Measurements from ENCODE around the gene CCDC175.

CCDC175 gene

GRCh38 chr14:59520224-59520623, 56.4 kb downstream of the CCDC175 start:
- FAIRE-seq (no peak), DNase-seq (ENCODE audit: insufficient read length, low spot score) (no peak)
- no peak for TF ChIP-seq PAX5 (IDR thresholded peaks at IDR 0.05; ENCODE audit: insufficient read depth, low read length, severe bottlenecking)
- TF ChIP-seq POLR2A (IDR thresholded peaks at IDR 0.05; ENCODE audit: low read depth, low read length), result no peak
- TF ChIP-seq POLR2AphosphoS5 (IDR thresholded peaks at IDR 0.05; ENCODE audit: low read depth, low read length), result no peak
- no peak for TF ChIP-seq SPI1 (IDR thresholded peaks at IDR 0.05; ENCODE audit: low read depth, low read length)
- no peak for TF ChIP-seq POU2F2 (IDR thresholded peaks at IDR 0.05; ENCODE audit: low read depth, low read length)
- no peak for TF ChIP-seq TAF1 (IDR thresholded peaks at IDR 0.05; ENCODE audit: low read depth, low read length)

GRCh38 chr14:59511916-59512575, 64.6 kb downstream of the CCDC175 start:
- no peak for TF ChIP-seq SPI1 (IDR thresholded peaks at IDR 0.05; ENCODE audit: low read depth, low read length)
- no peak for TF ChIP-seq POLR2A (IDR thresholded peaks at IDR 0.05; ENCODE audit: low read depth, low read length)
- DNase-seq (ENCODE audit: insufficient read length, low spot score), result peak; percentile 4
- FAIRE-seq, result no peak

- DNase-seq (ENCODE audit: insufficient read length, low spot score), result no peak
- no peak for FAIRE-seq
- TF ChIP-seq SPI1 (IDR thresholded peaks at IDR 0.05; ENCODE audit: low read depth, low read length) (no peak), TAF1 (IDR thresholded peaks at IDR 0.05; ENCODE audit: low read depth, low read length) (no peak), POLR2AphosphoS5 (IDR thresholded peaks at IDR 0.05; ENCODE audit: low read depth, low read length) (no peak), POU2F2 (IDR thresholded peaks at IDR 0.05; ENCODE audit: low read depth, low read length) (no peak)
These were observed 65.6 kb downstream of the CCDC175 start for GRCh38 chr14:59510966-59511365.

- TF ChIP-seq POU2F2 (IDR thresholded peaks at IDR 0.05; ENCODE audit: low read depth, low read length) (no peak), SPI1 (IDR thresholded peaks at IDR 0.05; ENCODE audit: low read depth, low read length) (no peak), PAX5 (IDR thresholded peaks at IDR 0.05; ENCODE audit: insufficient read depth, low read length, severe bottlenecking) (no peak), TAF1 (IDR thresholded peaks at IDR 0.05; ENCODE audit: low read depth, low read length) (no peak), POLR2AphosphoS5 (IDR thresholded peaks at IDR 0.05; ENCODE audit: low read depth, low read length) (no peak), POLR2A (IDR thresholded peaks at IDR 0.05; ENCODE audit: low read depth, low read length) (no peak)
- FAIRE-seq (no peak), DNase-seq (ENCODE audit: insufficient read length, low spot score) (no peak)
These were observed 66.6 kb downstream of the CCDC175 start for GRCh38 chr14:59510001-59510400.

- FAIRE-seq, result no peak
- TF ChIP-seq POU2F2 (IDR thresholded peaks at IDR 0.05; ENCODE audit: low read depth, low read length) (no peak), POLR2AphosphoS5 (IDR thresholded peaks at IDR 0.05; ENCODE audit: low read depth, low read length) (no peak), SPI1 (IDR thresholded peaks at IDR 0.05; ENCODE audit: low read depth, low read length) (no peak), TAF1 (IDR thresholded peaks at IDR 0.05; ENCODE audit: low read depth, low read length) (no peak), POLR2A (IDR thresholded peaks at IDR 0.05; ENCODE audit: low read depth, low read length) (no peak), PAX5 (IDR thresholded peaks at IDR 0.05; ENCODE audit: insufficient read depth, low read length, severe bottlenecking) (no peak)
- DNase-seq (ENCODE audit: insufficient read length, low spot score), result no peak
These were observed 67.5 kb downstream of the CCDC175 start for GRCh38 chr14:59509101-59509500.

- no peak for TF ChIP-seq TAF1 (IDR thresholded peaks at IDR 0.05; ENCODE audit: low read depth, low read length)
- TF ChIP-seq SPI1 (IDR thresholded peaks at IDR 0.05; ENCODE audit: low read depth, low read length), result no peak
- TF ChIP-seq POU2F2 (IDR thresholded peaks at IDR 0.05; ENCODE audit: low read depth, low read length), result no peak
- TF ChIP-seq PAX5 (IDR thresholded peaks at IDR 0.05; ENCODE audit: insufficient read depth, low read length, severe bottlenecking), result no peak
- TF ChIP-seq POLR2A (IDR thresholded peaks at IDR 0.05; ENCODE audit: low read depth, low read length), result no peak
- DNase-seq (ENCODE audit: insufficient read length, low spot score), result no peak
- FAIRE-seq, result no peak
These were observed 68.9 kb downstream of the CCDC175 start for GRCh38 chr14:59507752-59508103.

- FAIRE-seq, result peak; percentile 52
- no peak for TF ChIP-seq POLR2A (IDR thresholded peaks at IDR 0.05; ENCODE audit: low read depth, low read length)
- peak; percentile 36; the same call in 1 of the 2 replicates for TF ChIP-seq POU2F2 (IDR thresholded peaks at IDR 0.05; ENCODE audit: low read depth, low read length)
These were observed 69.4 kb downstream of the CCDC175 start for GRCh38 chr14:59507063-59507751.

GRCh38 chr14:59503256-59503655, 73.4 kb downstream of the CCDC175 start:
- FAIRE-seq, result no peak
- DNase-seq (ENCODE audit: insufficient read length, low spot score), result no peak
- no peak for TF ChIP-seq POLR2A (IDR thresholded peaks at IDR 0.05; ENCODE audit: low read depth, low read length)
- no peak for TF ChIP-seq POLR2AphosphoS5 (IDR thresholded peaks at IDR 0.05; ENCODE audit: low read depth, low read length)
- no peak for TF ChIP-seq POU2F2 (IDR thresholded peaks at IDR 0.05; ENCODE audit: low read depth, low read length)
- TF ChIP-seq PAX5 (IDR thresholded peaks at IDR 0.05; ENCODE audit: insufficient read depth, low read length, severe bottlenecking), result no peak
- TF ChIP-seq TAF1 (IDR thresholded peaks at IDR 0.05; ENCODE audit: low read depth, low read length), result no peak
- no peak for TF ChIP-seq SPI1 (IDR thresholded peaks at IDR 0.05; ENCODE audit: low read depth, low read length)

More at GRCh38 chr14:59507063-59507751, 69.4 kb downstream of the CCDC175 start:
- DNase-seq (ENCODE audit: insufficient read length, low spot score), result peak; percentile 8

GRCh38 chr14:59500732-59501131, 75.9 kb downstream of the CCDC175 start:
- no peak for DNase-seq (ENCODE audit: insufficient read length, low spot score)
- TF ChIP-seq PAX5 (IDR thresholded peaks at IDR 0.05; ENCODE audit: insufficient read depth, low read length, severe bottlenecking), result no peak
- no peak for TF ChIP-seq POLR2A (IDR thresholded peaks at IDR 0.05; ENCODE audit: low read depth, low read length)
- TF ChIP-seq TAF1 (IDR thresholded peaks at IDR 0.05; ENCODE audit: low read depth, low read length), result no peak
- TF ChIP-seq POLR2AphosphoS5 (IDR thresholded peaks at IDR 0.05; ENCODE audit: low read depth, low read length), result no peak
- TF ChIP-seq SPI1 (IDR thresholded peaks at IDR 0.05; ENCODE audit: low read depth, low read length), result no peak
- no peak for TF ChIP-seq POU2F2 (IDR thresholded peaks at IDR 0.05; ENCODE audit: low read depth, low read length)
- FAIRE-seq, result no peak

GRCh38 chr14:59492384-59492783, 84.2 kb downstream of the CCDC175 start:
- DNase-seq (ENCODE audit: insufficient read length, low spot score) (no peak), FAIRE-seq (no peak)
- TF ChIP-seq TAF1 (IDR thresholded peaks at IDR 0.05; ENCODE audit: low read depth, low read length), result no peak

Measured in GM12891 (cell line).